Heart right ventricle (tissue), 16 donors: ENCODE measurements around the gene SETBP1. TPM values are rescaled to one million over a fixed set of nuclear protein-coding genes. Genes with fewer than 3 reads are reported as not detected.
A peak's percentile ranks its signal among the peaks of the same experiment; 100 is the strongest.

ENCODE experiments used
- ATAC-seq, 8 donors: fragments of 200-7000 bp; cut with Tn5 transposase; one replicate each; pipeline ENCODE4 v1.9.1; 2020; ENCODE audit warnings: mild to moderate bottlenecking in 8 of 8, moderate library complexity in 8 of 8, moderate number of reproducible peaks in 1 of 8
- DNase-seq, 2 donors: peaks; one replicate each; pipeline ENCODE4 v3.0.0-alpha.2; 2020
- H3K27ac ChIP-seq, 10 donors: fragments of 200-600 bp; sonication (generic) in 2 of 10; one replicate each; pipeline versions ENCODE4 v1.5.0 to v1.8.0; 2020 to 2022; ENCODE audit warnings: mild to moderate bottlenecking in 3 of 10
- H3K27me3 ChIP-seq, 7 donors: fragments of 200-600 bp; one replicate each; pipeline ENCODE4 v1.8.0; 2021 to 2022; ENCODE audit warnings: mild to moderate bottlenecking in 2 of 7
- H3K36me3 ChIP-seq, 9 donors: fragments of 200-600 bp; sonication (generic) in 1 of 9; one replicate each; pipeline versions ENCODE4 v1.5.0 to v1.8.0; 2020 to 2022; ENCODE audit warnings: mild to moderate bottlenecking in 2 of 9
- H3K4me1 ChIP-seq, 9 donors: fragments of 200-600 bp; sonication (generic) in 1 of 9; one replicate each; pipeline versions ENCODE4 v1.5.0 to v1.8.0; 2020 to 2022; ENCODE audit warnings: mild to moderate bottlenecking in 4 of 9
- H3K4me3 ChIP-seq, 10 donors: fragments of 200-600 bp; sonication (generic) in 2 of 10; one replicate each; pipeline versions ENCODE4 v1.5.0 to v1.8.0; 2020 to 2022; ENCODE audit warnings: mild to moderate bottlenecking in 7 of 10, moderate library complexity in 2 of 10
- H3K9me3 ChIP-seq, 11 donors: fragments of 200-600 bp in 10 of 11; sonication (generic) in 2 of 11; one replicate each; pipeline versions ENCODE4 v1.5.0 to v1.8.0; 2013 to 2022; ENCODE audit warnings: mild to moderate bottlenecking in 2 of 11, control low read depth in 1 of 11, moderate library complexity in 1 of 11
- WGBS, 2 donors: extraction: QIAGEN DNeasy Blood & Tissue Kit; methylation state at CpG; one replicate each; pipeline ENCODE4 v1.1.7; 2013; ENCODE audit warnings: inconsistent platforms in 1 of 2; 5-methylcytosine and 5-hydroxymethylcytosine counted together
- intact Hi-C, 10 donors: fragments of 100-400 bp; cut with DNase I; formaldehyde crosslinking; loops; one replicate each; pipeline versions ENCODE4 v1.11.1 to v1.14.2; 2022
- polyA plus RNA-seq, 2 donors: library from polyadenylated mRNA; stranded (reverse); fragments of 200-250 nt; gene quantifications; one replicate each; pipeline ENCODE4 v1.2.3, GENCODE V29; 2013
- total RNA-seq, 10 donors: library from RNA; stranded (reverse); fragmentation: NEBNext Ultra II Directional in 3 of 10; extraction: Animal tissue kit (Norgen Biotek cat#: 25700) in 3 of 10; gene quantifications; one replicate each; pipeline versions ENCODE4 v1.2.1 to v1.2.4, GENCODE V29; 2021 to 2023
- TF ChIP-seq, protein P1 (sequence below), 9 donors: fragments of 200-600 bp; sonication (generic) in 2 of 9; IDR thresholded peaks; one replicate each; pipeline versions ENCODE4 v1.5.0 to v1.8.0; 2021 to 2022; ENCODE audit warnings: antibody characterized with exemption in 9 of 9, mild to moderate bottlenecking in 5 of 9, moderate library complexity in 1 of 9
- donor health status: Arrhythmogenic right ventricular cardiomyopathy.
- donor health status: ischemic (EF 13 %, LVEDD 7.1; RV severe dilation, severe dysfunction).
- donor health status: healthy with polysubstance abuse.
- donor health status: DM: no; HTN: yes; CAD: no.
- donor health status: DM: no; HTN: no; CAD: no.
- donor health status: ischemic (EF 25% LVEDD 6.9; RV normal size, moderate dysfunction).
- donor health status: ischemic (EF 25% LVEDD 5.7; RV mildly dilated, moderate dysfunction).
- donor health status: healthy.
- donor health status: DM: yes; HTN: yes; CAD: no.
- donor health status: Ischemic cardiomyopathy.
- donor health status: ischemic (EF 35%, LVEDD 5.7; RV mildly dilated, moderate dysfunction).
- donor health status: nonischemic (EF 11% LVEDD 7.7; RV severe dilation, severe dysfunction).
- donor health status: DM: yes; HTN: yes; CAD: no.
- donor health status: PGD.
- donor health status: ischemic (EF 29% LVEDD 5.4; RV normal size, mild dysfunction).
- donor health status: nonischemic (EF 23%, LVEDD 6.1; RV moderate dilation, normal function).

Gene SETBP1
- total and polyA plus RNA-seq, 12 donors, result 0.71 to 12.2 (median 6.1) TPM

DNA sequence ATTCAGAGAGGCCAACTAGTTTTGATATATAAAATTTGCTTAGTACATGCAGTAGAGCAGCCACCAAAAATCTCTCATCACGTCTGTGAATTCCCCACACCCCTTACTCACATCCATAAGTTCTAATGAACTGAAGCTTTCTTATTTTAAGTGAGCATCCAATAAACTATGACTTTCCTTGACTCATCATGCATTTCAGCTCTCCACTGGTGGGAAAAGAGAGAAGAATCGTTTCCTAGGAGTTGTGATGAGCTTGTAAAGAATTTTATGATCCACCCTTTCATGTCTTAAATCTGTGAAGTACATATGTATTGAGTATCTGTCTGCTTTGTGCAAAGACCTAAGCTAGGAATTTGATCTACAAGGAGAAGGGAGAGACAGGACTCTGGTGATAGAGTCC, 428.6 kb downstream of the SETBP1 start:
- 80 to 87% methylated on average over 2 of the region's 2 CpGs for WGBS, 2 donors
- no peak for ATAC-seq
- TF ChIP-seq, protein P1, sequence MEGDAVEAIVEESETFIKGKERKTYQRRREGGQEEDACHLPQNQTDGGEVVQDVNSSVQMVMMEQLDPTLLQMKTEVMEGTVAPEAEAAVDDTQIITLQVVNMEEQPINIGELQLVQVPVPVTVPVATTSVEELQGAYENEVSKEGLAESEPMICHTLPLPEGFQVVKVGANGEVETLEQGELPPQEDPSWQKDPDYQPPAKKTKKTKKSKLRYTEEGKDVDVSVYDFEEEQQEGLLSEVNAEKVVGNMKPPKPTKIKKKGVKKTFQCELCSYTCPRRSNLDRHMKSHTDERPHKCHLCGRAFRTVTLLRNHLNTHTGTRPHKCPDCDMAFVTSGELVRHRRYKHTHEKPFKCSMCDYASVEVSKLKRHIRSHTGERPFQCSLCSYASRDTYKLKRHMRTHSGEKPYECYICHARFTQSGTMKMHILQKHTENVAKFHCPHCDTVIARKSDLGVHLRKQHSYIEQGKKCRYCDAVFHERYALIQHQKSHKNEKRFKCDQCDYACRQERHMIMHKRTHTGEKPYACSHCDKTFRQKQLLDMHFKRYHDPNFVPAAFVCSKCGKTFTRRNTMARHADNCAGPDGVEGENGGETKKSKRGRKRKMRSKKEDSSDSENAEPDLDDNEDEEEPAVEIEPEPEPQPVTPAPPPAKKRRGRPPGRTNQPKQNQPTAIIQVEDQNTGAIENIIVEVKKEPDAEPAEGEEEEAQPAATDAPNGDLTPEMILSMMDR (IDR thresholded peaks at IDR 0.05), result no peak
- no peak overlapping the region for H3K27ac ChIP-seq
- intact Hi-C loops, result no loop called here
- H3K9me3 ChIP-seq, result peaks cover 0 to 14% (median 0%) of the 10 kb centered on the region in 11 donors
- H3K27me3 ChIP-seq, result peaks cover 0 to 3% (median 0%) of the 10 kb centered on the region in 7 donors
- H3K4me1 ChIP-seq, result peaks cover 0 to 29% (median 8%) of the 10 kb centered on the region in 9 donors
- no peak for DNase-seq
- H3K36me3 ChIP-seq, result no peaks in the 10 kb centered on the region
- no peak overlapping the region for H3K4me3 ChIP-seq

DNA sequence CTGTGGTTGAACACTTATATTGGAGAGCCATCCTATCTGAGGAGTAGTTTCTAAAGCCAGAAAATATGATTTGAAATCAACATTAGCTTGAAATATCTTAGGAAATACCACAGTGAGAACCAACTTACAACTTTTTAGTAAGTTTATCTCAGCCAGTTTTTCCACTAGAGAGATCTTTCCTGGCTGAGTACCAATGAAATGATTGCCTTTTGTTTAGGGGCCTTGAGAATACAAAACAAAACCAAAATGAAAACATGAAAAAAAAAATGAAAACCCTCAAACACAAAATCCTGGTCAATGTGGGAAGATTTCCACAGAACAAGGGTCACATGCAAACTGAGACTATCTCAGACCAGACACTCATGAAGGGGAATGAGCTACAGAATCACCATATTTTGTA, 429.0 kb downstream of the SETBP1 start:
- DNase-seq (no peak), ATAC-seq (no peak)
- Histone ChIP-seq H3K27me3 (no peaks in the 10 kb centered on the region), H3K4me3 (no peak overlapping the region), H3K9me3 (peaks cover 0 to 14% (median 0%) of the 10 kb centered on the region in 11 donors), H3K36me3 (no peaks in the 10 kb centered on the region), H3K4me1 (peaks cover 0 to 24% (median 8%) of the 10 kb centered on the region in 9 donors), H3K27ac (no peak overlapping the region)
- intact Hi-C loops, result no loop called here
- TF ChIP-seq, protein P1 (IDR thresholded peaks at IDR 0.05), result no peak

DNA sequence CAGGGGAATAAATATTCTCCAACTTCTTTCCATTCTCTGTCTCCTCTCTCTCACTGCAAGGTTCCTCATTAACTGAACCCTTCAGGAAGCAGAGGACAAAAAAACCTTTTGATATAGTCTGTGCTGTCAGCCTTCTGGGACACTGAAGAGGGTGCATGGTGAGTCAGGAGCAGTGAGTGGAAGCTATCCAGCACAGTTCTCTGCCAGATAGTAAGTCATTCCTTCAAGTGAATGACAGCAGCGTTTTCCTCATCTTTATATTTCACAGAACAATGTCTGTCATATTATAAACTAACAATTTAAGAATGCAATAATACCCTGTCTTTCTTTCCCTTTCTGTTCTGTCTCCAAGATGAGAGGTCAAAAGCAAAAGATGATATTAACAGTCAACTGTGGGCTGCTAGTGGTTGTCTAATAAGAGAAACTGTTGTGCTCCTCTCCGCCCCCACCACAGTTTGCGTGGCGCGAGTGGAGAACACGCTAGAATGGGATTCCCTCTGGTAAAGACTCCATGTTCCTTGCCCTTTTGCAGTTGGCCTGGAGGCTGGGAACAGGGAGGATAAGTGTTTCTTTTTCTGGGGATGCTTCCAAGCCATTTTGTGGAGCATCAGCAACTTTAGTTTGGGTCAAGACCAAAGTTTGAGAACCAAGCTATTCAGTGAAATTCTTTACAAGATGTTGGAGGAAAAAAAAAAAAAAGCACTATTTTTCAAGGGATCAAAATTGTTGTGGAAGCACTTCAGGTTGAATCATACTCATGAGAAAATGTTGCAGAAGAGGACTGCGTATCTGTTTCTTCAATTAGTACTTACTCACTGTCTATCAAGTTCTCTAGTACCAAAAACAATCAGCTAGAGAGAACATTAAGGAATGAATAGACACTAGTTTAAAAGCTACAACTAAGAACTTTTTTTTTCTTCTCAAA, 430.2 kb downstream of the SETBP1 start:
- whole genome bisulfite sequencing, 2 donors, result 77 to 80% methylated on average over 7 of the region's 7 CpGs
- peaks cover 0 to 14% (median 0%) of the 10 kb centered on the region in 11 donors for H3K9me3 ChIP-seq

DNA sequence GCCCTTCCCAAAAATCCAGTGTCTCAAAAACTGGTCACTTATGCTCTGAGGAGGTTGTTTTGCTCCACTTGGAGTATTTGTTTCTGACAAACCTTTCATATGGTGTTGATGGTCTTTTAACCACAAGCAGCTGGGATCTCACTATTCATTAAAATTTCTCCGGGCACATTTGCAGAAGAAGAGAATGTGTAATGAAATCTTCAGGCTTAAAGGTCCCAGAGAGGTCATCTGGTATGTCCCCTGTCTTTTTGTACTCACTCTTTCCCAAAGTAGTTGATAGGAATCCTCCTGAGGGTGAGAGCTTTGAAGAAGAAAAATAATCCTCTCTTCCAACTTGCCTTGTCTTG, 430.8 kb downstream of the SETBP1 start:
- TF ChIP-seq, protein P1 (IDR thresholded peaks at IDR 0.05), result no peak
- Histone ChIP-seq H3K27ac (peak overlapping the region in 1 of 10 donors; percentile 61), H3K36me3 (no peaks in the 10 kb centered on the region), H3K4me1 (peaks cover 0 to 14% (median 6%) of the 10 kb centered on the region in 9 donors), H3K27me3 (no peaks in the 10 kb centered on the region), H3K9me3 (peaks cover 0 to 14% (median 0%) of the 10 kb centered on the region in 11 donors), H3K4me3 (no peak overlapping the region)
- intact Hi-C loops, result no loop called here
- DNase-seq (no peak), ATAC-seq (peak in 4 of 8 donors; percentile 14 to 53 (median 26))
- WGBS, 2 donors, result 75% methylated on average over 1 of the region's 1 CpG

More for the DNA sequence above, 430.2 kb downstream of the SETBP1 start:
- Histone ChIP-seq H3K27ac (peak overlapping the region in 5 of 10 donors; percentile 7 to 61 (median 29)), H3K36me3 (no peaks in the 10 kb centered on the region), H3K27me3 (no peaks in the 10 kb centered on the region), H3K4me1 (peaks cover 0 to 20% (median 8%) of the 10 kb centered on the region in 9 donors), H3K4me3 (no peak overlapping the region)
- DNase-seq (peak; percentile 13 to 22), ATAC-seq (peak; percentile 28 to 90 (median 68))
- TF ChIP-seq, protein P1 (IDR thresholded peaks at IDR 0.05), result no peak
- intact Hi-C loops, result no loop called here
